ENCODE measurements around the gene S100A5. TPM values are rescaled to one million over a fixed set of nuclear protein-coding genes. Genes with fewer than 3 reads are reported as not detected.

The S100A5 gene
- total and polyA plus RNA-seq, 10 of the 15 experiments (the other 5 are each of a cell fraction or from before 2014, with no cell fraction given) = 0.47 to 0.75 (median 0.56) TPM; not detected in 6

GRCh38 chr1:153513666-153514065, 27.1 kb downstream of the S100A5 start:
- WGBS (ENCODE audit: insufficient coverage, insufficient replicate concordance, low lambda C conversion rate, missing lambda C conversion rate) = 56% methylated on average over 7 of the region's 7 CpGs
- Histone ChIP-seq H3K36me3 (ENCODE audit: control insufficient read depth in 2 of 2, insufficient read depth in 2 of 2, low read length in 1 of 2) (no peaks in the 10 kb centered on the region), H3K4me3 (no peak overlapping the region), H3K9ac (ENCODE audit: control insufficient read depth, insufficient read depth, low read length) (no peak overlapping the region), H3K27me3 (replicated peaks in 1 of 2; ENCODE audit: control insufficient read depth in 2 of 2, insufficient read depth in 2 of 2, low read length in 1 of 2) (no peaks in the 10 kb centered on the region), H2AFZ (ENCODE audit: control insufficient read depth, low read depth, low read length) (no peak overlapping the region), H3K27ac (ENCODE audit: control insufficient read depth, insufficient read depth) (no peak overlapping the region), H3K4me2 (ENCODE audit: control insufficient read depth, insufficient read depth) (no peak overlapping the region), H3K9me3 (replicated peaks; ENCODE audit: control insufficient read depth, insufficient read depth, low read length) (no peaks in the 10 kb centered on the region), H4K20me1 (ENCODE audit: control insufficient read depth, insufficient read depth) (no peaks in the 10 kb centered on the region), H3K79me2 (ENCODE audit: control insufficient read depth, insufficient read depth, low read length) (no peaks in the 10 kb centered on the region), H3K4me1 (ENCODE audit: control insufficient read depth, insufficient read depth, low read length) (no peaks in the 10 kb centered on the region)
- ChIA-PET RAD21 (ENCODE audit: unreplicated experiment) (interaction anchor here (1.0 to 1.2 kb wide), 2 partner anchors 51 to 758 kb away, joined by 3 to 4 read pairs; no protein-coding TSS in a partner anchor), SMC1A (ENCODE audit: uncharacterized antibody, unreplicated experiment) (interaction anchor here (1.1 kb wide), 1 partner anchor 55 kb away, joined by 3 read pairs; no protein-coding TSS in a partner anchor), POLR2A (interaction anchor here (0.5 kb wide), 1 partner anchor 122 kb away, joined by 5 read pairs; no protein-coding TSS in a partner anchor), CTCF (interaction anchor here (0.5 to 4.5 kb wide), 3 partner anchors 18 to 627 kb away, joined by 3 to 31 read pairs (median 3); no protein-coding TSS in a partner anchor)
- in situ Hi-C loops (cut with MboI) (no loop called here), intact Hi-C loops (cut with micrococcal nuclease; ENCODE audit: unreplicated experiment) (loop anchor here (5.0 kb wide), 2 partner anchors 159 to 234 kb away; partner anchors contain the start of gene ILF2)
- TF ChIP-seq IRF3 (IDR thresholded peaks at IDR 0.05) (no peak), RUNX3 (IDR thresholded peaks at IDR 0.05; ENCODE audit: low read length) (no peak), SMAD1 (IDR thresholded peaks at IDR 0.05; ENCODE audit: low read depth, partially characterized antibody) (no peak), E2F8 (IDR thresholded peaks at IDR 0.05; ENCODE audit: low read depth, partially characterized antibody) (no peak), STAT3 (IDR thresholded peaks at IDR 0.05; ENCODE audit: low read depth, low read length) (no peak), RB1 (IDR thresholded peaks at IDR 0.05; ENCODE audit: borderline replicate concordance) (no peak), ATF7 (IDR thresholded peaks at IDR 0.05; ENCODE audit: low read depth) (no peak), MLLT1 (IDR thresholded peaks at IDR 0.05) (no peak), EGR1 (IDR thresholded peaks at IDR 0.05; ENCODE audit: borderline replicate concordance in 1 of 2, low read depth in 2 of 2, low read length in 2 of 2) (no peak), RELA (IDR thresholded peaks at IDR 0.05; ENCODE audit: borderline replicate concordance, partially characterized antibody) (no peak), ETV6 (conservative IDR thresholded peaks at IDR 0.05 in 1 of 2, IDR thresholded peaks at IDR 0.05 in 1 of 2; ENCODE audit: borderline replicate concordance in 1 of 2, low read depth in 1 of 2) (no peak)
- ATAC-seq = no peak
- no peak for FAIRE-seq
- BruUV-seq (replicated peaks) = no TSS peak
- no peak for DNase-seq (ENCODE audit: low read depth, low spot score)

All from GM12878 (cell line).